GM23338 (cell line): ENCODE results near the gene CCDC92. TPM values are rescaled to one million over a fixed set of nuclear protein-coding genes. Genes with fewer than 3 reads are reported as not detected.

Source experiments
- CREB1 ChIP-seq: fragments of 250-450 bp; sonication (Bioruptor Pico); IDR thresholded peaks from 2 replicates; pipeline ENCODE4 v1.5.0; 2020; ENCODE audit warnings: low read depth, mild to moderate bottlenecking, moderate library complexity
- ETS1 ChIP-seq: IDR thresholded peaks from 2 replicates; pipeline ENCODE4 v1.6.1; 2016; ENCODE audit warnings: antibody characterized with exemption
- EZH2 ChIP-seq: fragments of 200-600 bp; sonication (generic); IDR thresholded peaks from one replicate; pipeline ENCODE4 v1.8.0; 2017; ENCODE audit warnings: antibody characterized with exemption, mild to moderate bottlenecking, low read depth; ENCODE audit not compliant: unreplicated experiment
- EZH2phosphoT487 ChIP-seq: fragments of 200-600 bp; sonication (generic); IDR thresholded peaks from one replicate; pipeline ENCODE4 v1.8.1; 2018; ENCODE audit warnings: antibody characterized with exemption; ENCODE audit not compliant: unreplicated experiment
- JUNB ChIP-seq: IDR thresholded peaks from one replicate; pipeline ENCODE4 v1.6.1; 2016; ENCODE audit warnings: antibody characterized with exemption; ENCODE audit not compliant: unreplicated experiment
- NANOG ChIP-seq: IDR thresholded peaks from 2 replicates; pipeline ENCODE4 v1.6.1; 2016; ENCODE audit warnings: antibody characterized with exemption, borderline replicate concordance
- POLR2AphosphoS5 ChIP-seq: IDR thresholded peaks from 2 replicates; pipeline ENCODE4 v1.6.1; 2016; ENCODE audit warnings: antibody characterized with exemption, low read depth
- REST ChIP-seq: IDR thresholded peaks from one replicate; pipeline ENCODE4 v1.6.1; 2018; ENCODE audit warnings: antibody characterized with exemption; ENCODE audit not compliant: unreplicated experiment
- STAT1 ChIP-seq: IDR thresholded peaks from one replicate; pipeline ENCODE4 v1.6.1; 2016; ENCODE audit warnings: antibody characterized with exemption; ENCODE audit not compliant: unreplicated experiment
- ZNF331 ChIP-seq: fragments of 250-450 bp; sonication (Bioruptor Pico); IDR thresholded peaks from 2 replicates; pipeline ENCODE4 v1.5.0; 2020; ENCODE audit warnings: low read depth, mild to moderate bottlenecking, moderate library complexity
- ZNF462 ChIP-seq: fragments of 250-450 bp; sonication (Bioruptor Pico); IDR thresholded peaks from 2 replicates; pipeline ENCODE4 v1.5.0; 2020; ENCODE audit warnings: mild to moderate bottlenecking, moderate library complexity
- polyA plus RNA-seq: library from polyadenylated mRNA; unstranded; fragments of >200 nt; fragmentation: Nextera tagmentation; extraction: Ambion mirVana; gene quantifications from 2 replicates; pipeline ENCODE4 v1.2.1, GENCODE V29; 2016
- total RNA-seq: library from RNA; depleted of rRNA; stranded (reverse); fragments of >200 nt; shearing (Covaris generic); gene quantifications from 2 replicates; pipeline ENCODE4 v1.2.3, GENCODE V29; 2014

Gene CCDC92
- total and polyA plus RNA-seq, 2 experiments from 2014 or later, result 0.08 to 0.31 TPM

DNA sequence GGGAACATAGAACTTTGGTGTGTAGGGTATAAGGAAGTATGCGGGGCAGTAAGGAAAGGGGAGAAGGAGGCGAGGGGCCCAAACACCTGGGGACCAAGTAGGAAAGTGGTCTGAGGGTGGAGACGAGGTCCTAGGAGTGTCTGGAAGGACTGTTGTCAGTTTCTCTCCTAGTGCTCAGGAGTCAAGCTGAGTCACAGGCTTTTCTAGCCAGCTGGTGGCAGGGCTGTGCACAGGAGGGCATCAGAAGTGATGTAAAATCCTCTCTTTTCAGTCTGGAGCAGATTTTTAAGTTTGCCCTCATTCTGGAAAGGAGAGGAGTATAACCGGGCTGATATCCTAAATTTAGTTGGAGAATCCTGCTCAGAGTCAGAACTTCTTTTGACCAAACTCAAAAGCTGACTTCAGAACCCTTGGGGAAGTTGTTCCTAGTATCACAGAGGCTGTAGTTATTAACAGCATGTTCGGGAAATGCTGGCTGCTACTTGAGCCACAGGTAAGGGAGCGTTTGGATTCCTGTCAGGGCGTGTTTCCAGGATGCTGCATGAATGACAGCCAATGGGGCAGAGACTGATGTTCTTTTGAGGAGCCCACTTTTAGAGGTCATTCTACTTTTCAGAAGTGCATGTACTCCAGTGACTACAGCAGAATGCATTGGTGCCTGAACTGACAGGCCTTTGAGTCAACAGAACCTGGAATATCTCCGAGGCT is 19.6 kb upstream of the CCDC92 start (continued):
- TF ChIP-seq ZNF462, result no peak
- TF ChIP-seq STAT1, result no peak
- TF ChIP-seq EZH2phosphoT487, result no peak
- TF ChIP-seq NANOG, result no peak
- TF ChIP-seq CREB1 (CRISPR knock-in tag), result no peak
- TF ChIP-seq REST, result no peak
- no peak for TF ChIP-seq EZH2
- no peak for TF ChIP-seq ETS1
- TF ChIP-seq POLR2AphosphoS5, result no peak
- no peak for TF ChIP-seq ZNF331
- no peak for TF ChIP-seq JUNB
